SU-DHL-6 (cell line): Measurements from ENCODE around the gene BOLA1.

Source experiments
- CTCF ChIP-seq: fragments of 200-600 bp; sonication (generic); IDR thresholded peaks from one replicate; pipeline ENCODE4 v1.5.1; 2017; ENCODE audit warnings: antibody characterized with exemption, mild to moderate bottlenecking, low read length, moderate library complexity; ENCODE audit not compliant: insufficient read depth, poor library complexity, severe bottlenecking
- EZH2phosphoT487 ChIP-seq: fragments of 200-600 bp; sonication (generic), shearing (Covaris generic); conservative IDR thresholded peaks from 2 replicates; pipeline ENCODE4 v1.6.1; 2018; ENCODE audit warnings: mild to moderate bottlenecking, antibody characterized with exemption, low read length, moderate library complexity, mixed read lengths

GRCh38 chr1:149887456-149888246 lies 11.7 kb upstream of the BOLA1 start:
- TF ChIP-seq CTCF (no peak), EZH2phosphoT487 (no peak)
